HEK293 (cell line): ENCODE data around the gene GREM2.
A peak's percentile ranks its signal among the peaks of the same experiment; 100 is the strongest.

ENCODE experiments used
- CTCF ChIA-PET: fragments of 350-600 bp; formaldehyde crosslinking; extraction: SDS; loops from one replicate; lab custom pipeline; 2021; ENCODE audit warnings: antibody characterized with exemption; lab: Yijun Ruan, JAX
- POLR2A ChIA-PET: fragments of 300-600 bp; formaldehyde crosslinking; extraction: SDS; loops from one replicate; lab custom pipeline; 2020; ENCODE audit warnings: antibody characterized with exemption, inconsistent platforms; lab: Yijun Ruan, JAX
- H3K27ac ChIP-seq: fragments of 200-500 bp; sonication (Bioruptor generic); 2 replicates; pipeline ENCODE4 v1.5.1; 2014; ENCODE audit warnings: low read depth, low read length, control low read depth, inconsistent platforms; ENCODE audit errors: extremely low read depth
- H3K36me3 ChIP-seq, 2 experiments: fragments of 200-500 bp in 1 of 2; sonication (Bioruptor generic) in 1 of 2; 1 replicate in 1 of 2; 2 replicates in 1 of 2; pipeline ENCODE4 v1.5.1; 2014 to 2017; ENCODE audit warnings: inconsistent platforms in 2 of 2, low read length in 2 of 2; ENCODE audit not compliant: control insufficient read depth in 2 of 2, insufficient read depth in 1 of 2
- H3K4me1 ChIP-seq: fragments of 200-500 bp; sonication (Bioruptor generic); 2 replicates; pipeline ENCODE4 v1.5.1; 2014; ENCODE audit warnings: mild to moderate bottlenecking, low read length, inconsistent platforms; ENCODE audit not compliant: control insufficient read depth, insufficient read depth
- H3K4me3 ChIP-seq: 2 replicates; pipeline ENCODE4 v1.5.1; 2011; ENCODE audit warnings: low read depth, mild to moderate bottlenecking, control low read depth, low read length, moderate library complexity
- H3K9me3 ChIP-seq: fragments of 200-500 bp; sonication (Bioruptor generic); 2 replicates; pipeline ENCODE4 v1.5.1; 2014; ENCODE audit warnings: low read depth, low read length, inconsistent platforms; ENCODE audit not compliant: control insufficient read depth, insufficient read depth
- BCL11A ChIP-seq: fragments of 450-650 bp; formaldehyde crosslinking; IDR thresholded peaks from 2 replicates; pipeline ENCODE4 v1.5.1; 2016; ENCODE audit warnings: low read depth, missing biosample characterization, missing genetic modification characterization
- INSM2 ChIP-seq: fragments of 450-650 bp; formaldehyde crosslinking; IDR thresholded peaks from 2 replicates; pipeline ENCODE4 v1.5.1; 2016; ENCODE audit warnings: missing biosample characterization, missing genetic modification characterization
- MZF1 ChIP-seq: fragments of 450-650 bp; formaldehyde crosslinking; IDR thresholded peaks from 2 replicates; pipeline ENCODE4 v1.5.1; 2017; ENCODE audit warnings: missing biosample characterization, missing genetic modification characterization, borderline replicate concordance
- PBX3 ChIP-seq: sonication (generic); formaldehyde crosslinking; IDR thresholded peaks from 2 replicates; pipeline ENCODE4 v1.8.1; 2022; ENCODE audit warnings: mild to moderate bottlenecking, moderate library complexity, missing genetic modification reagents
- SP7 ChIP-seq: fragments of 450-650 bp; formaldehyde crosslinking; IDR thresholded peaks from 2 replicates; pipeline ENCODE4 v1.5.1; 2016; ENCODE audit warnings: missing biosample characterization, missing genetic modification characterization
- TRIM28 ChIP-seq: IDR thresholded peaks from 2 replicates; pipeline ENCODE4 v1.6.1; 2011; ENCODE audit warnings: low read length, control low read depth, borderline replicate concordance
- ZBTB17 ChIP-seq: fragments of 450-650 bp; formaldehyde crosslinking; IDR thresholded peaks from 2 replicates; pipeline ENCODE4 v1.5.1; 2016; ENCODE audit warnings: missing biosample characterization, missing genetic modification characterization
- ZFP3 ChIP-seq: fragments of 450-650 bp; formaldehyde crosslinking; IDR thresholded peaks from 2 replicates; pipeline ENCODE4 v1.5.1; 2016; ENCODE audit warnings: low read depth, missing biosample characterization, missing genetic modification characterization
- ZNF138 ChIP-seq: fragments of 450-650 bp; formaldehyde crosslinking; IDR thresholded peaks from 2 replicates; pipeline ENCODE4 v1.5.1; 2016; ENCODE audit warnings: missing biosample characterization, missing genetic modification characterization, borderline replicate concordance
- ZNF146 ChIP-seq: fragments of 450-650 bp; formaldehyde crosslinking; IDR thresholded peaks from 2 replicates; pipeline ENCODE4 v1.5.1; 2016; ENCODE audit warnings: missing biosample characterization, missing genetic modification characterization
- ZNF2 ChIP-seq: fragments of 450-650 bp; formaldehyde crosslinking; IDR thresholded peaks from 2 replicates; pipeline ENCODE4 v1.5.1; 2016; ENCODE audit warnings: missing biosample characterization, missing genetic modification characterization
- ZNF416 ChIP-seq: fragments of 450-650 bp; formaldehyde crosslinking; IDR thresholded peaks from 2 replicates; pipeline ENCODE4 v1.5.1; 2016; ENCODE audit warnings: missing biosample characterization, missing genetic modification characterization
- ZNF423 ChIP-seq: fragments of 450-650 bp; formaldehyde crosslinking; IDR thresholded peaks from 2 replicates; pipeline ENCODE4 v1.5.1; 2016; ENCODE audit warnings: missing biosample characterization, missing genetic modification characterization
- ZNF449 ChIP-seq: fragments of 450-650 bp; formaldehyde crosslinking; IDR thresholded peaks from 2 replicates; pipeline ENCODE4 v1.5.1; 2017; ENCODE audit warnings: missing biosample characterization, mild to moderate bottlenecking, missing genetic modification characterization, moderate library complexity
- ZNF521 ChIP-seq: fragments of 450-650 bp; formaldehyde crosslinking; IDR thresholded peaks from 2 replicates; pipeline ENCODE4 v1.5.1; 2017; ENCODE audit warnings: missing biosample characterization, mild to moderate bottlenecking, missing genetic modification characterization
- ZNF560 ChIP-seq: fragments of 450-650 bp; formaldehyde crosslinking; IDR thresholded peaks from 2 replicates; pipeline ENCODE4 v1.5.1; 2017; ENCODE audit warnings: missing biosample characterization, missing genetic modification characterization, borderline replicate concordance
- ZNF596 ChIP-seq: fragments of 450-650 bp; IDR thresholded peaks from 2 replicates; pipeline ENCODE4 v1.5.0; 2018; ENCODE audit warnings: missing biosample characterization, mild to moderate bottlenecking, missing genetic modification characterization, moderate library complexity
- ZNF624 ChIP-seq: fragments of 450-650 bp; formaldehyde crosslinking; IDR thresholded peaks from 2 replicates; pipeline ENCODE4 v1.5.1; 2017; ENCODE audit warnings: missing biosample characterization, missing genetic modification characterization
- ZNF658 ChIP-seq: fragments of 450-650 bp; formaldehyde crosslinking; IDR thresholded peaks from 2 replicates; pipeline ENCODE4; 2016; ENCODE audit warnings: missing biosample characterization, missing genetic modification characterization
- ZNF837 ChIP-seq: fragments of 450-650 bp; formaldehyde crosslinking; IDR thresholded peaks from 2 replicates; pipeline ENCODE4 v1.5.1; 2016; ENCODE audit warnings: missing biosample characterization, missing genetic modification characterization
- ZSCAN5A ChIP-seq: fragments of 450-650 bp; formaldehyde crosslinking; IDR thresholded peaks from 2 replicates; pipeline ENCODE4 v1.5.1; 2016; ENCODE audit warnings: missing biosample characterization, missing genetic modification characterization
- TF ChIP-seq, protein P1 (sequence below): fragments of 450-650 bp; formaldehyde crosslinking; IDR thresholded peaks from 2 replicates; pipeline ENCODE4 v1.5.1; 2017; ENCODE audit warnings: missing biosample characterization, missing genetic modification characterization
- TF ChIP-seq, protein P2 (sequence below): fragments of 450-650 bp; formaldehyde crosslinking; IDR thresholded peaks from 2 replicates; pipeline ENCODE4 v1.5.1; 2016; ENCODE audit warnings: missing biosample characterization, missing genetic modification characterization, low read depth

The GREM2 gene

GRCh38 chr1:240464099-240464498, 147.9 kb downstream of the GREM2 start:
- CTCF ChIA-PET = interaction anchor here (0.6 to 3.4 kb wide), 5 partner anchors 9 to 1399 kb away, joined by 3 to 25 read pairs (median 3); partner anchors contain the start of gene GREM2

DNA sequence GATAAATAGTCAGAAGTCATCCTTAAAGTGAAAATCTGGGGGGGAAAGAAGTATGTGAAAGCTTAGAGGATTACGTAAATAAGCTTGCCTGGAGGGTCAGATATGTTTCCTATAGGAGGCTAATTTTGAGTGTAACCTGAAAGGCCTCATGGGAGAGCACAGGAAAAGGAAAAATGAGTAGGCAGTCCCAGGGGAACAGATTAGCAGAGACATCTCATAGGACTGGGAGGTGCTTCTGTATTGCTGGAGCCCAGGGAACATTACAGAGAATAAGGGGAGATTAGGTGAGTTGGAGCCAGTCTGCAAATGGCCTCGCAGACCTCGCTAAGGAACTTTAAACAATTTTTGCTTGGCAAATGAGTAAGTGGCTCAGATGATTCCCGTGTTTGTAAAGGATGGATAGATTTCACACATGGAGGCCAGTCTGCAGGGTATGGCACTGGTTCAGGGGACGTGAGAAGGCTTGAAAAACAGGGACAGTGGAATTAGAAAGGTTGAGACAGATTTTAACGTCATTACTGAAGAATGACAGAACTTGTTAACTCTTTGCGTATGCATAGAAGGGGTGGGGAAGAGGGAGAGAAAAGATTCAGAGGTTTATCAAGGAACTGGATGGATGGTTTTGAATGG, 149.1 kb downstream of the GREM2 start:
- Histone ChIP-seq H3K36me3 (no peaks in the 10 kb centered on the region), H3K4me1 (peaks cover 32% of the 10 kb centered on the region), H3K9me3 (no peaks in the 10 kb centered on the region), H3K4me3 (no peak overlapping the region), H3K27ac (no peak overlapping the region)
- CTCF ChIA-PET = interaction anchor here (0.6 to 0.9 kb wide), 2 partner anchors 21 to 145 kb away, joined by 3 read pairs; no protein-coding TSS in a partner anchor
- no peak for TF ChIP-seq PBX3 (CRISPR knock-in tag)
- TF ChIP-seq ZNF658 (tag by site-specific recombination) = no peak
- TF ChIP-seq ZNF2 (tag by site-specific recombination) = no peak
- no peak for TF ChIP-seq ZNF138
- TF ChIP-seq ZNF449 (tag by site-specific recombination) = no peak
- TF ChIP-seq MZF1 (tag by site-specific recombination) = no peak
- peak; percentile 44; the same call in 1 of the 2 replicates for TF ChIP-seq ZBTB17 (tag by site-specific recombination)
- TF ChIP-seq TRIM28 = 0 out of 2 replicates have a peak, but pooled peaks have one; percentile 16
- TF ChIP-seq ZSCAN5A (tag by site-specific recombination) = no peak
- POLR2A ChIA-PET = no interaction called here

More at GRCh38 chr1:240464099-240464498, 147.9 kb downstream of the GREM2 start:
- H3K36me3 ChIP-seq = no peaks in the 10 kb centered on the region
- POLR2A ChIA-PET = no interaction called here
- H3K27ac ChIP-seq = no peak overlapping the region
- peaks cover 30% of the 10 kb centered on the region for H3K4me1 ChIP-seq
- no peak overlapping the region for H3K4me3 ChIP-seq
- no peaks in the 10 kb centered on the region for H3K9me3 ChIP-seq
- 0 out of 2 replicates have a peak, but pooled peaks have one; percentile 26 for TF ChIP-seq SP7 (tag by site-specific recombination)
- TF ChIP-seq ZFP3 (tag by site-specific recombination) = no peak

- Histone ChIP-seq H3K4me3 (no peak overlapping the region), H3K36me3 (no peaks in the 10 kb centered on the region), H3K9me3 (no peaks in the 10 kb centered on the region), H3K27ac (no peak overlapping the region), H3K4me1 (peaks cover 32% of the 10 kb centered on the region)
- CTCF ChIA-PET = interaction anchor here (0.9 kb wide), 1 partner anchor 146 kb away, joined by 3 read pairs; no protein-coding TSS in a partner anchor
- POLR2A ChIA-PET = no interaction called here
- TF ChIP-seq INSM2 (tag by site-specific recombination) = no peak
- TF ChIP-seq, protein P1, sequence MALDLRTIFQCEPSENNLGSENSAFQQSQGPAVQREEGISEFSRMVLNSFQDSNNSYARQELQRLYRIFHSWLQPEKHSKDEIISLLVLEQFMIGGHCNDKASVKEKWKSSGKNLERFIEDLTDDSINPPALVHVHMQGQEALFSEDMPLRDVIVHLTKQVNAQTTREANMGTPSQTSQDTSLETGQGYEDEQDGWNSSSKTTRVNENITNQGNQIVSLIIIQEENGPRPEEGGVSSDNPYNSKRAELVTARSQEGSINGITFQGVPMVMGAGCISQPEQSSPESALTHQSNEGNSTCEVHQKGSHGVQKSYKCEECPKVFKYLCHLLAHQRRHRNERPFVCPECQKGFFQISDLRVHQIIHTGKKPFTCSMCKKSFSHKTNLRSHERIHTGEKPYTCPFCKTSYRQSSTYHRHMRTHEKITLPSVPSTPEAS (tag by site-specific recombination) = no peak
- no peak for TF ChIP-seq ZNF624 (tag by site-specific recombination)
- no peak for TF ChIP-seq ZNF423 (tag by site-specific recombination)
- TF ChIP-seq, protein P2, sequence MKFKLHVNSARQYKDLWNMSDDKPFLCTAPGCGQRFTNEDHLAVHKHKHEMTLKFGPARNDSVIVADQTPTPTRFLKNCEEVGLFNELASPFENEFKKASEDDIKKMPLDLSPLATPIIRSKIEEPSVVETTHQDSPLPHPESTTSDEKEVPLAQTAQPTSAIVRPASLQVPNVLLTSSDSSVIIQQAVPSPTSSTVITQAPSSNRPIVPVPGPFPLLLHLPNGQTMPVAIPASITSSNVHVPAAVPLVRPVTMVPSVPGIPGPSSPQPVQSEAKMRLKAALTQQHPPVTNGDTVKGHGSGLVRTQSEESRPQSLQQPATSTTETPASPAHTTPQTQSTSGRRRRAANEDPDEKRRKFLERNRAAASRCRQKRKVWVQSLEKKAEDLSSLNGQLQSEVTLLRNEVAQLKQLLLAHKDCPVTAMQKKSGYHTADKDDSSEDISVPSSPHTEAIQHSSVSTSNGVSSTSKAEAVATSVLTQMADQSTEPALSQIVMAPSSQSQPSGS (tag by site-specific recombination) = no peak
- TF ChIP-seq BCL11A (tag by site-specific recombination) = no peak
- TF ChIP-seq ZNF596 (tag by site-specific recombination) = no peak
- no peak for TF ChIP-seq ZNF146 (tag by site-specific recombination)
- TF ChIP-seq ZNF560 (tag by site-specific recombination) = no peak
- TF ChIP-seq ZNF837 (tag by site-specific recombination) = no peak
- no peak for TF ChIP-seq ZNF416
- TF ChIP-seq ZNF521 (tag by site-specific recombination) = no peak
Observed at GRCh38 chr1:240462277-240462676, 149.7 kb downstream of the GREM2 start.
